AG04450 (cell line): ENCODE measurements around the gene TBX15. TPM values are rescaled to one million over a fixed set of nuclear protein-coding genes. Genes with fewer than 3 reads are reported as not detected.

Experiments used
- CTCF ChIA-PET: fragments of 300-600, 350-600 bp; formaldehyde crosslinking; extraction: SDS; loops from one replicate; lab custom pipeline; 2022; ENCODE audit warnings: antibody characterized with exemption, inconsistent platforms; lab: Charles Lee
- POLR2A ChIA-PET: fragments of 350-600 bp; formaldehyde crosslinking; extraction: SDS; loops from one replicate; lab custom pipeline; 2021; ENCODE audit warnings: antibody characterized with exemption, inconsistent platforms; lab: Yijun Ruan, JAX
- DNase-seq: peaks from one replicate; pipeline ENCODE4 v3.0.0-alpha.2; 2011; ENCODE audit warnings: low read depth, low spot score
- H3K27ac ChIP-seq: one replicate; pipeline ENCODE4 v1.5.1; 2012; ENCODE audit warnings: low read depth, low read length, control low read depth
- H3K27me3 ChIP-seq: one replicate; pipeline ENCODE4 v1.6.0; 2012; ENCODE audit warnings: low read length; ENCODE audit not compliant: control insufficient read depth, insufficient read depth
- H3K4me3 ChIP-seq: 2 replicates; pipeline ENCODE4 v1.5.1; 2011; ENCODE audit warnings: mild to moderate bottlenecking, low read depth, low read length, control low read depth
- H3K9me3 ChIP-seq: 2 replicates; pipeline ENCODE4 v1.5.1; 2012; ENCODE audit warnings: low read length; ENCODE audit not compliant: control insufficient read depth, insufficient read depth
- polyA minus RNA-seq: library from RNA; depleted of rRNA, polyadenylated mRNA; stranded (reverse); fragments of >200 nt; gene quantifications from 2 replicates; pipeline ENCODE4 v1.2.3, GENCODE V29; 2011; rRNA and poly(A)+ RNA removed
- polyA plus RNA-seq: library from polyadenylated mRNA; depleted of rRNA; stranded (reverse); fragments of >200 nt; gene quantifications from 2 replicates; pipeline ENCODE4 v1.2.3, GENCODE V29; 2011; rRNA removed
- TF ChIP-seq, protein P1 (sequence below): IDR thresholded peaks from 2 replicates; pipeline ENCODE4 v1.5.1; 2011; ENCODE audit warnings: low read depth, low read length, control low read depth, inconsistent platforms

TBX15 gene
- not detected in 2 replicates for polyA plus RNA-seq
- not detected in 2 replicates for polyA minus RNA-seq

DNA sequence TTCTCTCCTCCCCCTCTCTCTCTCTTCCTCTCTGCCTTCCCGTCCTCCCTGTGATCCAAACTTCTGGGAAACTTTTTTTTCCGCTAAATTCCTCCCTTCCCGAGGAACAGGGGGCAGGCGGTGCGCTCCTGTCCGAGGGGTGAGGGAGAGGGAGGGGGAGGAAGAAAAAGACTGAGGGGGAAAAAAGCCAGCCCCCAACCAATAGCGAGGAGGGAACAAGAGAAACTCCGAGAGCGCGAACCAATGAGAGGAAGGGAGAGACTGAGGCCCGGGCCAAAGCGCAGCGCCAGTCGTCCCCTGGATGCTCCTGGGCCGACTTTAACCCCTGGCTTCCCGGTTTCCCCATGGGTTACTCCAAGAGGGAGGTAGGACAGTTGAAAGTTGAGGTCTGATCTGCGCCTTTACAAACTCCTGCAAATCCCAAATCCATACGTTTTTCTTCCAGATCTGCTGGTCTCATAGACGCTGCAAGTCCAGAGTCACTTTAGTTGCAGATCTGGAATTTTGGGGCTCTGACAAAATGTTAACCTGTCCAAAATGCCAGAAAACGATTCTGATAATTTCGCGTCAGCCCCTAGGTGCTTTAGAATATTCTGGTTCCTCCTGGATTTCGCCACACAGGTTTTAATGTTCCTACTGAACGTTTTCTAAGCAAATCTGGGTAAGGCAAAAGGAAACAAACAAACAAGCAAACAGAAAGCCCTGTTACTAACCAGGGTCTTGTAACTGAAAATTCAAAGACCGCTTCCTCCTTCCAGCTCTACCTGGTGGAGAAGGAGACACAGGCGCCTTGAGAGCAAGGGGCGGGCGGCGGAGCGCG, at the start of gene TBX15:
Gene TBX15, minus strand, starts transcription at position 158 of the 820 bp plus-strand sequence. CDS start 548 bp downstream, outside the sequence.
- TF ChIP-seq, protein P1, sequence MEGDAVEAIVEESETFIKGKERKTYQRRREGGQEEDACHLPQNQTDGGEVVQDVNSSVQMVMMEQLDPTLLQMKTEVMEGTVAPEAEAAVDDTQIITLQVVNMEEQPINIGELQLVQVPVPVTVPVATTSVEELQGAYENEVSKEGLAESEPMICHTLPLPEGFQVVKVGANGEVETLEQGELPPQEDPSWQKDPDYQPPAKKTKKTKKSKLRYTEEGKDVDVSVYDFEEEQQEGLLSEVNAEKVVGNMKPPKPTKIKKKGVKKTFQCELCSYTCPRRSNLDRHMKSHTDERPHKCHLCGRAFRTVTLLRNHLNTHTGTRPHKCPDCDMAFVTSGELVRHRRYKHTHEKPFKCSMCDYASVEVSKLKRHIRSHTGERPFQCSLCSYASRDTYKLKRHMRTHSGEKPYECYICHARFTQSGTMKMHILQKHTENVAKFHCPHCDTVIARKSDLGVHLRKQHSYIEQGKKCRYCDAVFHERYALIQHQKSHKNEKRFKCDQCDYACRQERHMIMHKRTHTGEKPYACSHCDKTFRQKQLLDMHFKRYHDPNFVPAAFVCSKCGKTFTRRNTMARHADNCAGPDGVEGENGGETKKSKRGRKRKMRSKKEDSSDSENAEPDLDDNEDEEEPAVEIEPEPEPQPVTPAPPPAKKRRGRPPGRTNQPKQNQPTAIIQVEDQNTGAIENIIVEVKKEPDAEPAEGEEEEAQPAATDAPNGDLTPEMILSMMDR: no peak
- no peak for DNase-seq

GRCh38 chr1:119034359-119034758, 46.2 kb upstream of the TBX15 start:
- TF ChIP-seq, protein P1: no peak
- Histone ChIP-seq H3K9me3 (no peaks in the 10 kb centered on the region; the same call in 1 of the 2 replicates), H3K27me3 (no peaks in the 10 kb centered on the region), H3K27ac (no peak overlapping the region), H3K4me3 (no peak overlapping the region)
- CTCF ChIA-PET: interaction anchor here (0.6 kb wide), 1 partner anchor 649 kb away, joined by 3 read pairs; no protein-coding TSS in a partner anchor
- POLR2A ChIA-PET: no interaction called here
- no peak for DNase-seq

More for the DNA sequence above, at the start of gene TBX15:
- Histone ChIP-seq H3K9me3 (peaks cover 21% of the 10 kb centered on the region), H3K27ac (no peak within 1 kb of the TSS), H3K27me3 (peaks cover 100% of the 10 kb centered on the region), H3K4me3 (peak within 1 kb of the TSS; percentile 31)
- ChIA-PET CTCF (interaction anchor here (0.8 kb wide), 1 partner anchor 21 kb away, joined by 3 read pairs; no protein-coding TSS in a partner anchor), POLR2A (no interaction called here)

DNA sequence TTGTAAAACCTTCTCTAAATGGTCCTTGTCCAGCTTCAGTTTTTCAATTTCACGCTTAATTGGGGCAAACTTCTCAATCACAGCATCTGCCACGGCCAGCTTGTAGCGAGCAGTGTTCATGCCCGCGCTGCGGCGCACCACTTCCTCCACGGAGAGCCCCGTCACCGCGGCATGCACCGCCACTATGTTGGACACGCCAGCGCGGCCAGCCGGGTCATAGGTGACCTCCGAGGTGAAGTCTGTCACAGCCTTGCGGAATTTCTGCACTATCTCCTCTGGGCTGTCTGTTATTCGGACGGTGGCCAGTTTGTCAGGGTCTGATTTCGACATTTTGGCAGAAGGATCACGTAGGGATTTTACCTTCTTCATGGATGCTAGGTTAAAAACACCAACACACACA, 44.8 kb upstream of the TBX15 start:
- H3K27ac ChIP-seq: peak overlapping the region; percentile 0
- CTCF ChIA-PET: no interaction called here
- TF ChIP-seq, protein P1: no peak
- DNase-seq: no peak
- H3K9me3 ChIP-seq: no peaks in the 10 kb centered on the region; the same call in 1 of the 2 replicates
- POLR2A ChIA-PET: no interaction called here
- H3K4me3 ChIP-seq: no peak overlapping the region
- no peaks in the 10 kb centered on the region for H3K27me3 ChIP-seq

- no peaks in the 10 kb centered on the region for H3K27me3 ChIP-seq
- TF ChIP-seq, protein P1: no peak
- no peak for DNase-seq
- no peak overlapping the region for H3K27ac ChIP-seq
- H3K9me3 ChIP-seq: no peaks in the 10 kb centered on the region; the same call in 1 of the 2 replicates
- H3K4me3 ChIP-seq: no peak overlapping the region
- ChIA-PET POLR2A (no interaction called here), CTCF (interaction anchor here (1.1 kb wide), 1 partner anchor 19 kb away, joined by 4 read pairs; no protein-coding TSS in a partner anchor)
Observed at GRCh38 chr1:119027759-119028158, 39.6 kb upstream of the TBX15 start.

GRCh38 chr1:119026956-119027355, 38.8 kb upstream of the TBX15 start:
- Histone ChIP-seq H3K4me3 (no peak overlapping the region), H3K9me3 (no peaks in the 10 kb centered on the region), H3K27ac (no peak overlapping the region), H3K27me3 (no peaks in the 10 kb centered on the region)
- TF ChIP-seq, protein P1: no peak
- no peak for DNase-seq
- POLR2A ChIA-PET: no interaction called here
- CTCF ChIA-PET: no interaction called here
